Melanocyte of skin (primary cell): Measurements from ENCODE around the gene OSBPL8. TPM values are rescaled to one million over a fixed set of nuclear protein-coding genes. Genes with fewer than 3 reads are reported as not detected.

Experiments used
- small RNA-seq, 2 donors: library from RNA; depleted of rRNA; stranded (forward); fragments of <200 nt; gene quantifications; one replicate each; pipeline ENCODE3, GENCODE V24; 2012
- total RNA-seq, 2 donors: library from RNA; depleted of rRNA; stranded (reverse); fragments of >200 nt; gene quantifications; 2 replicates each; pipeline ENCODE4 v1.2.3, GENCODE V29; 2012

OSBPL8 gene, protein sequence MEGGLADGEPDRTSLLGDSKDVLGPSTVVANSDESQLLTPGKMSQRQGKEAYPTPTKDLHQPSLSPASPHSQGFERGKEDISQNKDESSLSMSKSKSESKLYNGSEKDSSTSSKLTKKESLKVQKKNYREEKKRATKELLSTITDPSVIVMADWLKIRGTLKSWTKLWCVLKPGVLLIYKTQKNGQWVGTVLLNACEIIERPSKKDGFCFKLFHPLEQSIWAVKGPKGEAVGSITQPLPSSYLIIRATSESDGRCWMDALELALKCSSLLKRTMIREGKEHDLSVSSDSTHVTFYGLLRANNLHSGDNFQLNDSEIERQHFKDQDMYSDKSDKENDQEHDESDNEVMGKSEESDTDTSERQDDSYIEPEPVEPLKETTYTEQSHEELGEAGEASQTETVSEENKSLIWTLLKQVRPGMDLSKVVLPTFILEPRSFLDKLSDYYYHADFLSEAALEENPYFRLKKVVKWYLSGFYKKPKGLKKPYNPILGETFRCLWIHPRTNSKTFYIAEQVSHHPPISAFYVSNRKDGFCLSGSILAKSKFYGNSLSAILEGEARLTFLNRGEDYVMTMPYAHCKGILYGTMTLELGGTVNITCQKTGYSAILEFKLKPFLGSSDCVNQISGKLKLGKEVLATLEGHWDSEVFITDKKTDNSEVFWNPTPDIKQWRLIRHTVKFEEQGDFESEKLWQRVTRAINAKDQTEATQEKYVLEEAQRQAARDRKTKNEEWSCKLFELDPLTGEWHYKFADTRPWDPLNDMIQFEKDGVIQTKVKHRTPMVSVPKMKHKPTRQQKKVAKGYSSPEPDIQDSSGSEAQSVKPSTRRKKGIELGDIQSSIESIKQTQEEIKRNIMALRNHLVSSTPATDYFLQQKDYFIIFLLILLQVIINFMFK
- total RNA-seq: 10 to 100 TPM; 56.8 to 70.6 TPM

DNA sequence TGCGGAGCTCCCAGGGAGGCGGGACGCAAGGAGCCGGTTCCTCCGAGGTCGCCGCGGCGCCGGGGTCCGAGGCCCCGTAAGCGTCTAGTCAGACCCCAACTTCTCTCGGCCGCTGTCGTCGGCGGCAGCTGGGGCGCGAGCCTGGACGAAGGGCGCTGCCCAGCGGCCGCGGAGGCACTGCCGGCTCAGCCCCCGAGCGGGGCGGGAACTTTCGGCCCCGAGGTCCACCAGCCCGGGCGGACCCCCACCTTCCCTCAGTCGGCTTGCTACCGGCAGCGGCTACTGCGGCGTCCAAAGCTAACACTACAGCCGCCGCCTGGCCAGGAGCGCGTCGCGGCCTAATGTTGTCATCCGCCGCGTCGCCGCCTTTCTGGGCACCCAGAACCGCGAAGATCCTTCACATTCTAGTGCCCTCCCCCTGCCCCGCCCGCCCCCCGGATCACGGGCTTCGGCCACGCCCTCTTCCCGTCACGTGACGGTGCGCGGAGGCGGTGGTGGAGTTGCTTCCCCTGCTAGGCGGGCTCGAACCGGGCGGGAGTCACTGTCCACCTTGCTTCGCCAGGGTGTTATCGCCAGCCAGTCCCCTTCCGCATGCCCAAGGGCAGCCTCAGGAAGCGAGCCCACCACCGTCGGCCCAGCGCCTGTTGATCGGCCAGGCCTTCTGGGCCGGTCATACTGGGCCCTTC, at the start of gene OSBPL8:
Gene OSBPL8 (minus strand): TSS at position 372 of the 686 bp plus-strand sequence. CDS start 72,220 bp downstream, outside the sequence.

DNA sequence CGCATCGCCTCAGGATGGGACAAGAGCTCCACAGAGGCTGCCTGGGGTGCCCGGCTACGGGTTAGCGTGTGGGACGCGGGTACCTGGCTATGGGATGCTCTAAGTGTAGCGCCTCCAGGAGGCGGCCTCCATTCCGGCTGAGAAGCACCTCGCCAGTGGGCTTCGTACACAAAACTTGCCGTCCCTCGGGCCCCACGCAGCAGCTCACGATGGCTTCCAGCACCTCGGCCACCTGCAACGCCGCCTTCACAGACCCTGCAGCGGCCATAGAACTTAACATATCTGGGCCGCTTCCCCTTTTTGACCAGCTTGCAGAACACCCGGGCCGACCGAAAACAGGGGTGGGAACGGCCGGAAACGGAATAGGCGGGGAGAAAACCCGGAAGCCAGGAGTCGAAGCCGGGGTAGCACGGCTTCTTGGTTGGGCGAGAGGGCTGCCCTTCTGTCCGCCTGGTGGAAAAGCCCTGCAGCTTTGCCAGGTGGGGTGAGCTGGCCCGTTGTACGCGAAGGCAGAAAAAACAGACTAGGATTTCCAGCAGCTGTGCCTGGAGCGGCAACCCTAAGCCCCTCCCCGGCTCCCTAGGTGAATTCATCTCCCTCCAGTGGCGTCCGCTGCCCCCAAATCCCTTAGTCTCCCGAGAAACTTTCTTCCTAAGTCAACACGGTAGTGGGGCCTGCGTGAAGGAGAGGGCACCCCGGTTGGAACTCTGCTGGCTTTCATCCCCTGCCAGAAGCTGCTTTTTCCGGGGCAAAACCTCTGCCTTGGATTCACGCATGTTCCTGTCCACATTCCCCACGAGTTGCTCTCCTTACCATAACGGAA, 211.3 kb downstream of the OSBPL8 start, which contains the start of gene BBS10:
Gene BBS10 (minus strand): TSS at position 337 of the 823 bp plus-strand sequence. CDS start 57 bp downstream, at position 280.

Small RNA genes lying within 50 kb of the gene (small RNA-seq; reads per million reads assigned to genes)
- gene RN7SKP172: 0 reads per million in 2 donors

Other genes with a start within 250 kb of the OSBPL8 start
- gene BBS10, start 211.4 kb downstream of the OSBPL8 start, total RNA-seq: 1 to 10 TPM; 6.5 to 10.0 TPM
- 10 to 100 TPM; 45.4 to 58.3 TPM for gene ZDHHC17, start 204.3 kb upstream of the OSBPL8 start, total RNA-seq